NCI-H1417 treated with DMSO at 0.1 percent for 48 hours (cell line): Measurements from ENCODE around the gene TLR10.
"Not testable (repeated sequence)": the region's sequence is repeated elsewhere in the genome, so short reads cannot be mapped to it uniquely, and the experiment has no call there.

Source experiments
- DNase-seq: peaks from one replicate; lab custom pipeline; 2025; lab: John Stamatoyannopoulos, UW

TLR10 gene

GRCh38 chr4:38782452-38783108, at the start of gene TLR10:
TSS of gene TLR10 (minus strand) at chr4:38782990. CDS start at chr4:38775590, 7,400 bp downstream.
- DNase-seq: peak; percentile 34

DNA sequence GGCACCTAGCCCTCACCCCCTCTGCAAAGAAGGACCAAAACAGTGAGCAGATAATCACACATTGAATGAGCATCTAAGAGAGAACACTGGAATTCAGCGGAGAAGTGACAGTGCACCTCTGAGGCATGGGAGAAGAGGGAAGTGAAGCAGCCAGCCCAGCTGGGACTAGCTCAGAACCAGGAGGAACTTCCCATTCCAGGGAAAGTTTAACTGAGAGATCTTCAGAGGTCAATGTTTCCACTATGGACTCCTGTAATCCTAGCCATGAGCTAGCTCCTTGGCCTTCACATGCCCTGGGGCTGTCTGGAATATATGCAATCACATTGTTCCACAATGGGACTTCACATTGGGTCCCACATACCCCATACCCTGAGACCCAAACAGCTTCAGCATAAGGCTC, 49.4 kb upstream of the TLR10 start:
- no peak for DNase-seq

DNA sequence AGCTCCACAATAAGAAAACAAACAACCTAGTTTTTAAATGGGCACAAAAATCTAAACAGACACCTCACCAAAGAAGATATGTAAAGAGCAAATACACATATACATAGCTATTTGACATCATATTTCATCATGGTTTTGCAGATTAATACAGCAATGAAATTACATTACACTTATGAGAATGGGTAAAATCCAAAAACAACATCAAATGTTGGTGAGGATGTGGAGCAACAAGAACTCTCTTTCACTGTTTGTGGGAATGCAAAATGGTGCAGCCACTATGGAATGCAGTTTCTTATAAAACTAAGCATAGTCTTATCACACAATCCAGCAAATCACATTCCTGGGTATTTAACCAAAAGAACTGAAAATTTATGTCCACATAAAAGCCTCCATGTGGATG, 48.9 kb upstream of the TLR10 start:
- DNase-seq: no peak

DNA sequence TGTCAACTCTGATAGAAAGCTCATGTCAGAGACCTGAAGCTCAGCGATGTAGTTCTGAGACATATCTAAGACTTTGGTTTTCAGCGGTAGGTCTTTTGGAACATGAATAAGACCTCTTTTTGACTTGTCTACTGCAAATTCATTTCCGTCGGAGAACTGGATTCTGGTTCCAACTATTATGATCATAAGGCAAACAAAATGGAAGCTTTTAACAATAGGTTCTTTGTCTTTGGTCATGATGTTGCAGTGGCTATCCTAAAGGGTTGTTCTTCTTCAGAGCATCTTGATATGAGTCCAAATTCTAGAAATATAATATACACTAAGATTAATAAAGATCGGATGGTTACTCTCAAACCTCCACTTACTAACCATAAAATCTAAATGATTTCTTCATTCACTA, 46.4 kb upstream of the TLR10 start:
- DNase-seq: no peak

DNA sequence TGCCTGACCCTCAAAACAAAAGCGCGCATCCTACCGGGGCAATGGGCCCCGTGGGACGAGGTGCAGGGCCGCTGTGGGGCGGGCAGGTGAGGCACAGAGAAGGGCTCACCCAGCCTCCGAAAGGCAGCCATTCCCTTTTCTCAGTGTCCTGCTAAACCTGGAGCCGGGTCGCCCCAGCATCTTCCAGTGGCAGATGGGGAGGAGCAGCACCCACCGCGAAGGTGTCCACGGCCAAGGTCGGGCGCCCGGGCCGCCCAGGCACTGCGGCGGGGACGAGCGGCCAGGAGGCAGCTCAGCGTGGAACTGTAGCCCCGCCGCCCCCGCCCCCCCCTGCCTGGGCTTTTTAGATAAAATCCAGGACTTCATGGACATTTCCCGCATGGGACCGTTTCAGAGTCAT, 41.0 kb upstream of the TLR10 start:
- no peak for DNase-seq

DNA sequence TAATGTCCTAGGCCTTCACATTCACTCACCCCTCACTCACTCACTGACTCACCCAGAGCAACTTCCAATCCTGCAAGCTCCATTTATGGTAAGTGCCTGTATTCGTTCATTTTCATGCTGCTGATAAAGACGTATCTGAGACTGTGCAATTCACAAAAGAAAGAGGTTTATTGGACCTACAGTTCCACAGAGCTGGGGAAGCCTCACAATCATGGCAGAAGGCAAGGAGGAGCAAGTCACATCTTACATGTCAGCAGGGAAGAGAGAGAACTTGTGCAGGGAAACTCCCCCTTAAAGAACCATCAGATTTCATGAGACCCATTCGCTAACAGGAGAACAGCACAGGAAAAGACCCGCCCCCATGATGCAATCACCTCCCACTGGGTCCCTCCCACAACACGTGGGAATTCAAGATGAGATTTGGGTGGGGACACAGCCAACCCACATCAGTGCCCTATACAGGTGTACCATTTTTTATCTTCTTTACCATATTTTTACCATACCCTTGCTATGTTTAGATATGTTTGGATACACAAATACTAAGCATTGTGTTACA, 40.0 kb upstream of the TLR10 start:
- no peak for DNase-seq

GRCh38 chr4:38821739-38822138, 38.9 kb upstream of the TLR10 start:
- DNase-seq: no peak

DNA sequence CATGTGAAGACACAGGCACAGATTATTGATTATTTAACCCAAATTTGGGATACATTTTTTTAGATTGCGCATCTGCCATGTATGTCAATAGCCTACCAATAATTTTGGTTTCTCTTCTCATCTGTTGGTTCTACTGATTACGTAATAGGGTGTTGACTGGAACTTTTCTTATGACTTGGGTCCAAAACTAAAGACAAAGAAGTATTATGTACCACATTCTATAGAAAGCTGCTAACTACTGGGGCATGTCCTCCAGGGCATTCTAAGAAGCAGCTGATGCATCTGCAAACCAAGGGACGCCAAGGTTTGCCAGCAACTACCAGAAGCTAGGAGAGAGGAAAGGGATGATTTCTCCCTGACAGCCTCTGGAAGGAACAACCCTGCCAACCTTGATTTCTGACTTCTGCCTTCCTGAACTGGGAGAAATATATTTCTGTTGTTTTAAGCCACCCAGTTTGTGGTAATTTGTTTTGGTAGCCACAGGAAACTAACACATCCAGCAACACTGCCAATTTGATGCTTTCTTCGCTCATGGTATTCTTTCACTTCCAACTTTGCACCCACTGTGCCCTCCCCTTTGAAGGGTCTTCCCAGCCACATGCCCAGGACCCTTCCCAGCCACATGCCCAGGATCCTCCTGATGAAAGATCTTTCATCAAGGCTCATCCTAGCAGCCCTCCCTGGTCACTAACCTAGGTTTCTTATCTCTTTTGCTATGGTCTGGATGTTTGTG, 37.7 kb upstream of the TLR10 start:
- DNase-seq: no peak

GRCh38 chr4:38819569-38819968, 36.8 kb upstream of the TLR10 start:
- no peak for DNase-seq

GRCh38 chr4:38818441-38818976, 35.7 kb upstream of the TLR10 start:
- DNase-seq: no peak

DNA sequence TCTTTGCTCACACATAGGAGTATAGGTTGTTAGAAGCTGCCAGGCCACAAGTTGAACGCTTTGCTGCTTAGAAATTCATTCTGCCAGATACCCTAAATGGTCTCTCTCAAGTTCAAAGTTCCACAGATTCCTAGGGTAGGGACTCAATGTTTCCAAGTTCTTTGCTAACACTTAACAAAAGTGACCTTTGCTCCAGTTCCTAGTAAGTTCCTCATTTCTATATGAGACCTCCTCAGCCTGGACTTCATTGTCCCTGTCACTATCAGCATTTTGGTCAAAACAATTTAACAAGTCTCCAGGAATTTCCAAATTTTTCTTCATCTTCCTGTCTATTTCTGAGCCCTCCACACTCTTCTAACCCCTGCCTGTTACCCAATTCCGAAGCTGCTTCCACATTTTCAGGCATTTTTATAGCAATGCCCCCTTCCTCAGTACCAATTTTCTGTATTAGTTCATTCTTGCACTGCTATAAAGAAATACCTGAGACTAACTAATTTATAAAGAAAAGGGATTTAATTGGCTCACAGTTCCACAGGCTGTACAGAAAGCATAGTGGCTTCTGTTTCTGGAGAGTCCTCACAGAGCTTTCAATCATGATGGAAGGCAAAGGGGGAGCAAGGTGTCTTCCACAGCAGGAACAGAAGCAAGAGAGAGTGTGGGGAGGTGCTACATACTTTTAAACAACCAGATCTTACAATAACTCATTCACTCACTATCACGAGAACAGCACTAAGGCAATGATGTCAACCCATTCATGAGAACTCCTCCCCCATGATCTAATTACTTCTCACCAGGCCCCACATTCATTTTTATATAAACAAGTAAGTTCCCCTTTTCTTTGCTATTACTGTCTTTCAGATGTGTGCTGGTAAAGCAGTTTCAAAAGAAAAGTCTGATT, 33.3 kb upstream of the TLR10 start:
- no peak for DNase-seq

GRCh38 chr4:38814386-38814785, 31.6 kb upstream of the TLR10 start:
- no peak for DNase-seq

- no peak for DNase-seq
These were observed 28.5 kb upstream of the TLR10 start for GRCh38 chr4:38811297-38811696.

DNA sequence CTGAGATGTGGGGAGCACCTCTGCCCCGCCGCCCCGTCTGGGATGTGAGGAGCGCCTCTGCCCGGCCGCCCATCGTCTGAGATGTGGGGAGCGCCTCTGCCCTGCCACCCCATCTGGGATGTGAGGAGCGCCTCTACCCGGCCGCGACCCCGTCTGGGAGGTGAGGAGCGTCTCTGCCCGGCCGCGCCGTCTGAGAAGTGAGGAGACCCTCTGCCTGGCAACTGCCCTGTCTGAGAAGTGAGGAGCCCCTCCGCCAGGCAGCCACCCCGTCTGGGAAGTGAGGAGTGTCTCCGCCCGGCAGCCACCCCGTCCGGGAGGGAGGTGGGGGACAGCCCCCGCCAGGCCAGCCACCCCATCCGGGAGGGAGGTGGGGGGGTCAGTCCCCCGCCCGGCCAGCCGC, 24.7 kb upstream of the TLR10 start:
- DNase-seq: not testable (repeated sequence)

DNA sequence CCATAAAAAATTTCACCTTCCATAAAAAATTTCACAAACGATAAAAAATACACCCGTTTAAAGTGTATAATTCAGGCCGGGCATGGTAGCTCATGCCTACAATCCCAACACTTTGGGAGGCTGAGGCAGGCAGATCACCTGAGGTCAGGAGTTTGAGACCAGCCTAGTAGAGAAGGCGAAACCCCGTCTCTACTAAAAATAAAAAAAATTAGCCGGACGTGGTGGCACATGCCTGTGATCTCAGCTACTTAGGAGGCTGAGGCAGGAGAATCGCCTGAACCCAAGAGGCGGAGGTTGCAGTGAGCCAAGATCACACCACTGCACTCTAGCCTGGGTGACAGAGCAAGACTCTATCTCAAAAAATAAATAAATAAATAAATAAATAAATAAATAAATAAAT, 23.5 kb upstream of the TLR10 start:
- not testable (repeated sequence) for DNase-seq

- no peak for DNase-seq
These were observed 22.8 kb upstream of the TLR10 start for GRCh38 chr4:38805530-38806145.

GRCh38 chr4:38804654-38805295, 22.0 kb upstream of the TLR10 start, which contains the start of gene TLR1:
TSS of gene TLR1 (minus strand) at chr4:38804791. CDS start at chr4:38798831, 5,960 bp downstream.
- DNase-seq: no peak

- no peak for DNase-seq
These were observed 21.3 kb upstream of the TLR10 start for GRCh38 chr4:38803833-38804653.

- no peak for DNase-seq
These were observed 20.0 kb upstream of the TLR10 start for GRCh38 chr4:38802561-38803355.
